HG02610 (cell line): ENCODE measurements around the gene LFNG.
"Not testable (repeated sequence)": the region's sequence is repeated elsewhere in the genome, so short reads cannot be mapped to it uniquely, and the experiment has no call there.

Experiments used
- ATAC-seq: cut with Tn5 transposase; IDR thresholded peaks from one replicate; pipeline ENCODE4 v1.9.1; 2021; ENCODE audit warnings: mild to moderate bottlenecking, moderate library complexity; ENCODE audit not compliant: unreplicated experiment

LFNG gene

DNA sequence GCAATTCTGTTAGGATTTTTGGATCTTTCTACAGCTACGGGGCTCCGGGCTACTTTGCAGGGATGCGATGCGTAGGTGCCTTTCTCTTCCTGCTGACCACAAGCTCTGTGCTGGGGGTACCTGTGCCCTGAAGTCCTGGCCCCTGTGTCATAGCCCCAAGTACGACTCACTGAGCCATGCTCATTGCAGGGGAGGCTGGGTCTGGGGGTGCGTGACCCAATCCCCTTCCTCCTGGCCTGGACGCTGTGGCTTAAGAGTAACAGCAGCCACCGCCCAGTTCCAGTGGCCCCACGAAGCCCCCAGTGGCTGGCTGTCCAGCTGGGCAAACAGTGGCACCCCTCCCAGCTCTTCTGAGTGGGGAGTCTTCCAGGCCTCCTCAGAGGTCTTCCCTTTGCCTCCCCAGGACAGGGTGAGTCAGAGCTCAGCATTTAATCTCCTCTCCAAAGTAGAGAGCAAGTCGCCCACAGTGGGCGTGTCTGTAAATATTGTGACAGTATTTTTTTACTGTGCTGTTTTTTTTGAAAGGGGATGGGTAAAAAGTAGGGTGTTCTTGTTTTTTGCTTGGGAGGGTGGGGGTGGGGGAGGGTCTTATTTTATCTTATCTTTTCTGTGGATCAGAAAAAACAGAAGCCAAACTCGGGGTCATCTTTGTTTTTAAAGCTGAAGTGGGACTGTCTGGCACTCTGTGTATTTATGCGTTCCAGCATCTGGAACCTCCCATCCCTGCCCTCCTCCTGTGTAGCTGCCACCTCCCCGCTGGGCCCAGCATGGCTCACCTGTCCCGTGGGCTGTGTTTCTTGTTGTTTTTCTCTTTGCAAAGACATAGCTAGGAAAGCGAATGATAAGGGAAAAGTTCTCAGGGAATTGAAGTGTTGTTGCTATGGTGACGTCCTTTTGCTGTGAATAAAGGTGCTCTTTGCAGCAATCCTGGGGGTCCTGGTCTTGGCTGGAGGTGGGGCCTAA, 8.2 kb downstream of the LFNG start:
- no peak for ATAC-seq

DNA sequence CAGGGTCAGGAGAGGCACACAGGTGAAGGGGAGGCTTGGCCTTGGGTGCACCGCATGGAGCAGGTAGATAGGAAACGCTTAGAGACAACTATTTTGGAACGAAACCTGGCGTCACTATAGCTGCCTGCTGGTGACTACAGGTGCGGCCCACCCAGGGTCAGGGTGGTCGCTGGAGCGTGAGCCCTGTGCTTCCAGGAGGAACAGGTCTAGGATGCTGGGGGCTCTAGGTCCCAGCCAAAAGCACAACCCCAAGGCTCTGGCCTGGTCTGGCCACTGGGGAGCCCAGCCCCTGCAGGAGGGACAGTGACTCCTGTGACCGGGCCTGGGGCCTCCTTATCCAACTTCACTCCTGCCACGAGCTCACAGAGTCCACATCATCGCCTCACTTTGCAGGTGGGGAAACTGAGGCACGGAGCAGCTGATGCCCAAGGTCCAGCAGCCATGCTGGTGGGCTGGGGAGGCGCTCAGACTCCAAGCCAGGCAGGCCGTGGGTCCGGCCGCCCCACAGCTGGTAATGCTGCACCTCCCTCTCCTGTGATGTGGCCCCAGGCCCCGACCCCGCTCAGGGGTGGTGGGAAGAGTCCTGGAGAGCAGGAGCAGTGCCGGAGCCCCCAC, 9.0 kb downstream of the LFNG start:
- ATAC-seq, result peak; percentile 6

DNA sequence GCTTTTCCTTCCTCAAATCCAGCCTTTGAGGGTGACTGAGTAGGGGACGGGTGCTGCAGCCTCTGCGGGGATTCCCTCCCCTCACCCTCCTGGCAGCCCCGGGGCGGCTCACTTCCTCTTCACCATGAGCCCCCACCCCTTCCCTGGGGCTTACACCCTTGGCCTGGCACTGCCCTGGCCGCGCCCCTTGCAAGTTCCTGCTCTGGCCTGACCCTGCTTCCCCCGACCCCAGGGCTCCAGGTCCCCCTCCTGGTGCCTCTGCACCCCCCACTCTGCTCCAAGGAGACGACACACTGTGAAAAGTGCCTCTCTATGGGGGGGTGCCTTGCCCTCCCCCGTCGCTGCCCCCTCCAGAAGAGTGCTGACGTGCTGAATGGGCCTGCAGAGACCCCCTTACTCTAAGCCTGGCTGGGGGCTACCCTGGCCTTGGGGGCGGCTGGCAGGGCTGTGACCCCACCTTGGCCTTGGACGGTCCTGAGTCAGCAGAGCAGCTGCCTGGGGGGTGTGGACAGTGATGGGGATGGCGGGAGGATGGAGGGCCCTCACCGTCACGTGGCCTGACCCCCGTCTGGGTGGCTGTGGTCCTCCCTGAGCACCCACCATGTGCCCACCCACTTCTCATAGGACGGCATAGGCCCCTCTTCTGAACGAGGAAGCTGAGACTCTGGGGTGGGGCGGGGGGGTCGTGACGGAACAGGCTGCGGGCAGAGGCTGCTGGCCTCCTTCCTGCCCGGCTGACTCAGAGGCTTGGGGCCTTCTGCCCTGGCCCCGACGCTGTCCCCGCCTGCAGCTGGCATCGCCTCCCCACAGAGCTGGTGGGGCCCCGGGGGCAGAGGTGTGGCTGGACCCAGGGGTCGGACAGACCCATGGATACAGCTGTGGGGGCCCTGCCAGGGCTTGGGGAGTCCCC, 9.8 kb downstream of the LFNG start:
- peak; percentile 57 for ATAC-seq

DNA sequence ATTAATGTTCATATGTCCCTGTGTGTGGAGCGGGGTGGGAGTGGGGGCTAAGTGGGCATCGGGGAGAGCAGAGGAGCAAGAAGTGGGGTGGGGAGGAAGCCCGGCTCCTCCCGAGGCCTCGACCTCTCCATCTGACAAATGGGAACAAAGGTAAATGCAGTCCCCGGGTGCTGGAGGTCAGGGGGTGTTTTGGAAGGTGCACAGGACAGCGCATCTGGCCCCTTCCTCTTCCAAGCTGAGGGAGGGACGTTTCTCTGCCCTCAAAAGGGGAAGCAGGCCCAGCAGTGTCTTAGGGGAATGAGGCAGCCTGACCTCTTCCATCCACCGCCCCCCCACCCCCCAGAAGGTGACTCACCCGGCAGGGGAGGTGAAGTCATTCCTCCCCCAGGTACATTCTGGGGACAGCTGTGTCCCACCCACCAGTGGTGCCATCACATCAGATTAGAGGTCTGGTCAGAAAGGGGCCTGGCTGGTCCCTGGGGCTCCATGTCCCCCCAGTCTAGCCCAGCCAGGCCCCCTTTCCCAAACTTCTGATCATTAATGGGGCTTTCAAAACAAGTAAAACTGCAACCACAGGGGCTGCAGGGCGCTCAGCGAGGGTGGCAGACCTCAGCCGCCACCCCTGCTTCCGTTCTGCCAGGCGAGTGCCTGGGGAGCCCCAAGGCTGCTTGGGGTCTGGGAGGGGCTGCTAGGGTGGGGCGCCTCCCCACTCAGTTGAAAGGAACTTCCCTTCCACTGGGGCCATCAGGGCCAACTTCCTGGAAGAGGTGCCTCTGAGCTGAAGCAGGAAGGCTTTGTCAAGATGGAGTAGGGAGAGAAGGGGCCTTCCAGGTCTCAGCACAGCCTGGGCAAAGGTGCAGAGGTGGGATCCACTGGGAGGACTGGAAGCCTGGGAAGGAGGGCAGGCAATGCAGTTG, 10.8 kb downstream of the LFNG start:
- peak; percentile 40 for ATAC-seq

DNA sequence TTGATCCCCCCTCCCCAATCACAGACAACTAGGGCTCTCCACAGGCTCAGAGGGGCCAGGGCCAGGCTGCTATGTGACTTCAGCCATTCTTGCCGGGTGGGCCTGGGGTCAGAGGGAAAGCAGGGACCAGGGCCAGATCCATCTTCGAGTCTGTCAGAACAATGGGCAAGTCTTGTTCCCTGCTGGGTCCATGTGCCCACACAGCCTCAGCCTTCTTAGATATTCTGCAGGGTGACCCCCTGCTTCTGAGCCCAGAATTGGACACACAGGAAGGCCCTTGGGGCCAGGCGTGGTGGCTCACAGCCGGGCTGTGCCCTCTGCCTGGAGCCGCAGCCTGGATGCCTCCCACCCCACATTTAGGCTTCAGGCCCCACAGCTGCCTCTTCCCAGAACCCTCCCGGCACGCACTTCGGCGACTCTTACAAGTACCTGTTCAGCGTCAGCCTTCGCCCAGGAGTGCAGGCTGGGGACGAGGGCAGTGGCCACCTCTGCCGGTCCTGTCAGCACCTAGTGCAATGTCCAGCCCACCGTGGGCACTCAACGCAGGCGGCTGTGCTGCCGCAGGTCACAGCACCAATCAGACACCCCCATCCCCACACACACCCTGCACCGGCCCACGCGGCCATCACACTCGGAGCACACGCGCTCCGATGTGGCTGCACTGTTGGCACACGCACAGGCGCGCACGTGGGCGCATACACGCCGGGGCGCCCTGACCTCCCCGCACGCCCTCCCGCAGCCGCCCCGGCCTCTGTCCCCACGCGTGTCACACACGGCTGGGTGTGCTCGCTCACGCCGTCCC, 11.6 kb downstream of the LFNG start:
- ATAC-seq, result not testable (repeated sequence)

DNA sequence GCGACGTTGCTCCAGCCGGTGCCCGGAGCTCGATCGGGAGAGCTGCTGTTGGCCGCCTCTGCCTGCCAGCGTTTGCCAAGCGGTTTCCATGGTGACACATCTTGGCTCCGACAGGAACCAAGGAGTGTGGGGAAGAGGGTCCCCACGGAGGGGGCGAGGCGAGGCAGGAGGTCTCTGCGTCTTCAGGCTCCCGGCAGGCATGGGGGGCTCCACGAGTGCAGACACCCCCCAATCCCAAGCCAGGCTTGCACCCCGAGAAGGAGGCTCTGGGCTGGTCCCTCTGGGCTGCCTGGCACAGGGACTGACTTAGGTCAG, 12.2 kb downstream of the LFNG start:
- ATAC-seq, result not testable (repeated sequence)

DNA sequence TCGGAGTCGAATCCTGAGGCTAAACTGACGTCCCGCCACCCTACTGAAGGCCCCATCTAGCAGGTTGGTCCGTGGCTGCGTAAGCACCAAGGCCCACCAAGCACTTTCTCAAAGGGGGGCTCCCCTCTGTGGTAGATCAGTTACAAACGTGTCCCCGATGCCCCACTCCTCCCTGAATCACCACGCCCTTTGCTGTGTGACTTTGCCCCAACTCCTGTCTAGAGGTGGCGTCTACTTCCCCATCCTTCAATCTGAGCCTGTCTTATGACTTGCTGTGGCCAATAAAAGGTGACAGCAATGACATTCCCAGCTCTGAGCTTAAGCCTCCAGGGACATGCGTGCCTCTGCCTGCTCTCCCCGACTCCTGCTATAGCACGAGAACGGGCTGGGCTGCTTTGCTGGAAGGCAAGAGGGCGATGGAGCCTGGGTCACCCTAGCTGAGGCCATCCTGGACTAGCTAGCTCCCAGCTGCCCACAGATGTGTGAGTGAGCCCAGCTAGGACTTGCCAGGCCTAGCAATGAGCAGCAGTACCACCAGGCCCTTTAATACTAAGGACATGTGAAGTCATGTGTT, 12.7 kb downstream of the LFNG start:
- not testable (repeated sequence) for ATAC-seq

DNA sequence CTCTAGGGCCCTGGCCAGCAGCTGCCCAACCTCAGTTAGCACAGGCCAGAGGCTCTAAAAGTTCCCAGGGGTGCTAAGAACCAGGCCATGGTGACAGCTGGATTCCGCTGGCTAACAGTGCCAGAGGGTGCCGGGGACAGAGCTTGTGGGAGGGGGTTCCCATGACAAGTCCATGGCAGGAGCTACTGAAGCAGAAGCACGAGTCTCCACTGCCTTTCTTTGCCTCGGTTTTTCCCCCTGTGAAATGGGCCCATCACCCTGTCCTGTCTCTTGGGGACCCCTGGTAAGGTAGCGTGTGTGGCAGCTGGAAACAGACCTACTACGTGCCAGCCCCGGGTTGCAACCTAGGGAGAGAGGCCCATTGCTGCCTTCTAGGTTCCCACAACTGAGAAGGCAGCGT, 13.2 kb downstream of the LFNG start:
- not testable (repeated sequence) for ATAC-seq

DNA sequence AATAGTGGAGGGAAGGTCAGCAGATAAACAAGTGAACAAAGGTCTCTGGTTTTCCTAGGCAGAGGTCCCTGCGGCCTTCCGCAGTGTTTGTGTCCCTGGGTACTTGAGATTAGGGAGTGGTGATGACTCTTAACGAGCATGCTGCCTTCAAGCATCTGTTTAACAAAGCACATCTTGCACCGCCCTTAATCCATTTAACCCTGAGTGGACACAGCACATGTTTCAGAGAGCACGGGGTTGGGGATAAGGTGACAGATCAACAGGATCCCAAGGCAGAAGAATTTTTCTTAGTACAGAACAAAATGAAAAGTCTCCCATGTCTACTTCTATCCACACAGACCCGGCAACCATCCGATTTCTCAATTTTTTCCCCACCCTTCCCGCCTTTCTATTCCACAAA, 14.0 kb downstream of the LFNG start:
- ATAC-seq, result not testable (repeated sequence)

DNA sequence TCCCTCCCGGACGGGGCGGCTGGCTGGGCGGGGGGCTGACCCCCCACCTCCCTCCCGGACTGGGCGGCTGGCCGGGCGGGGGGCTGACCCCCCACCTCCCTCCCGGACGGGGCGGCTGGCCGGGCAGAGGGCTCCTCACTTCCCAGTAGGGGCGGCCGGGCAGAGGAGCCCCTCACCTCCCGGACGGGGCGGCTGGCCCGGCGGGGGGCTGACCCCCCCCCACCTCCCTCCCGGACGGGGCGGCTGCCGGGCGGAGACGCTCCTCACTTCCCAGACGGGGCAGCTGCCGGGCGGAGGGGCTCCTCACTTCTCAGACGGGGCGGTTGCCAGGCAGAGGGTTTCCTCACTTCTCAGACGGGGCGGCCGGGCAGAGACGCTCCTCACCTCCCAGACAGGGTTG, 14.6 kb downstream of the LFNG start:
- ATAC-seq, result not testable (repeated sequence)

DNA sequence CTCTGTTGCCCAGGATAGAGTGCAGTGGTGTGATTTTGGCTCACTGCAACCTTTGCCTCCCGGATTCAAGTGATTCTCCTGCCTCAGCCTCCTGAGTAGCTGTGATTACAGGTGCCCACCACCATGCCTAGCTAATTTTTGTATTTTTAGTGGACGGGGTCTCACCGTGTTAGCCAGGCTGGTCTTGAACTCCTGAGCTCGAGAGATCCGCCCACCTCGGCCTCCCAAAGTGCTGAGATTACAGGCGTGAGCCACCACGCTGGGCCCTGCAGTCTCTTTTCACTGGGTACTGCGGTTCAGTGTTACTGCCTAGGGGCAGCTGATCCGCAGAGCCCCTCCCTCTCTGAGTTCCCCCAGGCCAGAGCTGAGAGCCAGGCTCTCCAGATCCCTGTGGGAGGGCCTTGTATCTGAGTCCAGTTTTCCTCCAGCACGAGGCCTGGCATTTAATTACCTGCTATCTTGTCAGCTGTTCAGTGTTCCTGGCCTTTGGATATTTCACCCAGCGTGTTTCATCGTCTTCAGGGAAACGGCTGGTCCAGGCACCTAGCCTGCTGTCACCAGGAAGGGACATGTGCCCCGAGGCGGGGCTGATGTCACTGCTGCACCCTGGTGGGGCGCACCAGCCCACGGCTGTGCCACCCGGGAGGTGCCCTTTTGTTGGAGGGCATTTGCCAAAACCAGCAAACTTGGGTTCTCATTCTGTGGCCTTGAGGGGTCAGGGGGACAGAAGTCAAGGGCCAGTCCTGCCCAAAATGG, 16.5 kb downstream of the LFNG start:
- ATAC-seq, result not testable (repeated sequence)

DNA sequence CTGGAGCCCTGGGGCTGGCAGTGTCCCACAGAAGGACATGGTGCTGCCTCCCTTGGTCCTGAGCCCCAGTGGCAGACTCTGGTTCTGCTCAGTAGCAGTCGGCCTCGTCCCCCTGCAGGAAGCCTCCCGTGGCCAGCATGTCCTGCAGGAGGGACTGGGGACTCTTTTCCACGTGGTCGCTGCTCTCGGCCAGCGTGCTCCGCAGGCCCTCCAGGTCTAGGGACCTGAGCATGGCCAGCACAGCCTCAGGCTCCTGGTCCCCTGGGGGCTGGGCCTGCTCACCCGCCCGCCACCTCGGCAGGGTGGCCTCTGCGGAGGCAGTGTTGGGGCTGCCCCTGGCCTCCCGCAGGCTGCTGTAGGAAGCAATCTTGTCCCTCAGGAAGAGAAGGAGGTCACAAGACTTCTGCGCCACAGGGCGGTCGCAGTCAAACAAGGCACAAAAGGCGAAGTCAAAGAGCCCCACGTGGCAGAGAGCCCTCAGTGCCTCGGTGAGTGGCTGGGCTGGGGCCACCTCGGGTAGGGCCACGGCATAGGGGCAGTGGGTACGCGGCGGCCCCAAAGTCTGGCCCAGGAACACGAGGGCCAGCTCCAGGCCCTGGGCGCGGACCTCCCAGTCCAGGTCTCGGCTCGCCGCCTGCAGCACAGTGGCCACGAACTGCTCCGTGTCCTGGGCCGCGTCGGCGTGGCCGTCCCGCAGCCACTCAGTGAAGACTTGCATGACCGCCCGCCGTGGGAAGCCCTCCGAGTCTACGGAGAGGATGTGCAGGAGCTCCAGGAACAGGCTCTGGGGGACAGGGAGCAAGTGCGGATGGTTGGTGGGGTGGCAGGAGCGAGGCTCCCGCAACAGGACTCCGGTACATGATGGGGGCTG, 18.6 kb downstream of the LFNG start:
- ATAC-seq, result no peak

DNA sequence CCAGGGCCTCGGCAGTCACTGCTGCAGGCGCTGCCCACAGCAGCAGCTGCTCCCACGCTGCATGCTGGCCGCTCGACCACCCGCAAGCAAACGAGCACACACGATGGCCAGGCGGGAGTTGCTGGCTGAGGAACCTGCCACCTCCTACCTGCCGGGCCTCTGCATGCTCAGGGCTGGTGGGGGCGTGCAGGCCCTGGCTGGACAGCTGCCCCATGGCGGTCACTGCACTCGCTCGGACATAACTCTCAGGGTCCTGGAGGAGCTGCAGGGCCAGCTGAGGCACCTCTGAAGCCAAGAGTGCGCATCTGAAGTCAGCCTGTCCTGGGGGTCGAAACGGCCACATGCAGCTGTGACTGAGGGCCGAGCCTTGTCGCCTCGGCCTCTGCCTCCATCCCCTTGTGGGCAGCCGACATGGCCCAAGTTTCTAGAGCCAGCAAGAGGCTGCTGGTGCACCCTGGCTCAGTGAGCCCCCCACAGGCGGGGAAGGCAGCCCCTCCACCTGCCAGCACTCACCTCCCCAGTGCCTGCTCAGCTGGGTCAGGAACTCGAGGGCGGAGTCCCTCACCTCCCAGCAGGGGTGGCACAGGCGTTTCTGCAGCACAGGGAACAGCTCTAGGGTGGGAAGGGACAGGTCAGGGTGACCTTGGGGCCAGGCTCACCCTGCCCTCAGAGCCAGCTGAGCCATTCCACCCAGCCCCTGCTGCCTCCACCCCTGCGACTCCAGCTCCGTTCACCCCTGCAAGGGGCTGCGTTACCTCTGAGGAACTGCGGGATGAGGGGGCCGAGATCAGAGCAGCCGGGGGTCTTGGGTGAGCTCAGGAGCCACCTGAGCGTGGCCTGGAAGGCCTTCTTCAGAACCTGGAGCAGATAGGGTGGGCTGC, 19.7 kb downstream of the LFNG start:
- ATAC-seq, result no peak

DNA sequence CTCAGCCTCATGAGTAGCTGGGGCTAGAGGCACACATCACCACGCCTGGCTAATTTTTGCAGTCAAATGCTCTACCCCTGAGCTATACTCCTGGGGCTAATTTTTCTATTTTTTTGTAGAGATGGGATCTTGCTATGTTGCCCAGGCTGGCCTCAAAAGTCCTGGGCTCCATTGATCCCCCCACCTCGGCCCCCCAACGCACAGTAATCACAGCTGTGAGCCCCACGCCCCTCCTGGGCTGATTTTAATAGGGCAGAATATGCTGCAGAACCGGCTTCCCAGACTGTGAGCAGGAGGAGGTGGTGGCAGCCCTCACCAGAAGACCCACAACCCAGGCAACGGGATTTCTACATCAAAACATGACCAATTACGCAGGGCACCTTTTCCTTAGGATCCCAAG, 20.6 kb downstream of the LFNG start:
- ATAC-seq, result no peak

DNA sequence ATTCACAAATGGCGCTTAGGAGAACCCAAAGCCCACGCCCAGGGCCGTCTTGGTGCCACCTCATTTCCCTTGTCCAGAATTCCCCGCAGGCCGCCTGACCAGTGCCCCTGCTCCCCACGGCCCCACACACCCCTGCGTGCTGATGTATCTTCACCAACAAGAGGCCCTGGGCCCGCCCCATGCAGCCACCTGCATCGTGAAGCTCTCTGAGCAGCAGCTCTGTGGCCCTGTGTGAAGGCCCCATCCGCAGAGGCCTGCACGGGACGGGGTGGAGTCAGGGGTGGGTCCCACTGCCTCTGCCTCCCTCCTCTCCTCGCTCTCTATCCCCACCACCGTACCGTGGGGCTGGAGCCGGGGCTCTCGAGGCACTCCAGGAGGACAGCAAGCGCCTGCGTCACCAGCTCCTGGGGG, 21.1 kb downstream of the LFNG start:
- no peak for ATAC-seq

DNA sequence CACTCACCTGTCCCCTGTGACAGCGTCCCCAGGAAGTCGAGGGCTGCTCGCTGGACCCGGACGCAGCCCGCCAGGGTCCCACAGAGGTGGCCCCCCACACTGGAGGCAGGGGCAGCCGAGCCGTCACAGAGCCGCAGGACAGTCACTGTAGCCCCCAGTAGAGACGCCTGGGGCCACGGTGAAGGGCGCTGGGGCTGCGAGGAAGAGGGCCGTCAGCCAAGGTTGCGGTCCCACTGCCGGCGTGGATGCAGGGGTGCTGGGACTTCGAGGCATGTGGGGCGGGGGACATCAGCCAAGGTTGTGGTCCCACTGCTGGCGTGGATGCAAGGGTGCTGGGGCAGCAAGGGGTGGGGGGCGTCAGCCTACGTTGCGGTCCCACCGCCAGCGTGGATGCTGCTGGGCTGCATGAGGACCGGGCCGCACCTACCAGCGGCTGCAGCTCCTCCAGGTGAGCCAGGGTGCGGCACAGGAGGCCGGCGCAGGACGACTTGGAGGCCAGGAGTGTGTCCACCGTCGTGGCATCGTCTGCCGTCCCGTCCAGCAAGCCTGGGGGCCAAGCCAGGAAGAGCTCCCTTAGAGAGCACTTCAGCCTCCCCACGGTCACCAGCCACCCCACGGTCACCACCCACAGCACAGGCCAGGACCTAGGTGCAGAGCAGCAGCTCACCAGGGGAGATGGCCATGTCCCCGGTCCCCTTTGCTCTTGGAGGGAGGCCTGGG, 21.9 kb downstream of the LFNG start:
- ATAC-seq, result no peak
